IPS DF 6.9 (cell line): ENCODE results near the gene E2F4.

Source experiments
- DNase-seq: peaks from one replicate; pipeline ENCODE4 v3.0.0-alpha.2; 2013; ENCODE audit warnings: low read depth, low spot score
- H3K27ac ChIP-seq: one replicate; pipeline ENCODE4 v1.5.1; 2013; ENCODE audit warnings: low read length, control low read depth
- H3K27me3 ChIP-seq: 2 replicates; pipeline ENCODE4 v1.6.1; 2013; ENCODE audit warnings: mild to moderate bottlenecking, low read length; ENCODE audit not compliant: control insufficient read depth, insufficient read depth
- H3K36me3 ChIP-seq: 2 replicates; pipeline ENCODE4 v1.6.1; 2013; ENCODE audit warnings: low read length; ENCODE audit not compliant: control insufficient read depth, insufficient read depth
- H3K4me1 ChIP-seq: 2 replicates; pipeline ENCODE4 v1.6.1; 2013; ENCODE audit warnings: low read length; ENCODE audit not compliant: control insufficient read depth, insufficient read depth
- H3K4me3 ChIP-seq: 2 replicates; pipeline ENCODE4 v1.5.1; 2013; ENCODE audit warnings: mild to moderate bottlenecking, low read length
- H3K9me3 ChIP-seq: 2 replicates; pipeline ENCODE4 v1.6.1; 2013; ENCODE audit warnings: low read length, inconsistent platforms; ENCODE audit not compliant: control insufficient read depth, insufficient read depth
- WGBS: extraction: QIAGEN DNeasy Blood & Tissue Kit; methylation state at CpG from one replicate; pipeline ENCODE4 v1.1.7; 2013; ENCODE audit warnings: mixed read lengths, missing lambda C conversion rate; ENCODE audit not compliant: insufficient read length, insufficient coverage; 5-methylcytosine and 5-hydroxymethylcytosine counted together

Gene E2F4

GRCh38 chr16:67210069-67210937, 18.3 kb downstream of the E2F4 start:
- peaks cover 4% of the 10 kb centered on the region; the same call in 1 of the 2 replicates for H3K4me1 ChIP-seq
- H3K27ac ChIP-seq = no peak overlapping the region

GRCh38 chr16:67211674-67212073, 19.7 kb downstream of the E2F4 start:
- no peak overlapping the region for H3K27ac ChIP-seq
- H3K4me1 ChIP-seq = peaks cover 4% of the 10 kb centered on the region; the same call in 1 of the 2 replicates

More at GRCh38 chr16:67210069-67210937, 18.3 kb downstream of the E2F4 start:
- no CpG with 5 or more reads among the region's 25 CpGs for WGBS
- DNase-seq = no peak
- no peak overlapping the region for H3K4me3 ChIP-seq
- H3K36me3 ChIP-seq = no peaks in the 10 kb centered on the region
- H3K9me3 ChIP-seq = no peaks in the 10 kb centered on the region
- H3K27me3 ChIP-seq = no peaks in the 10 kb centered on the region

GRCh38 chr16:67212766-67213165, 20.8 kb downstream of the E2F4 start:
- H3K36me3 ChIP-seq = no peaks in the 10 kb centered on the region
- DNase-seq = no peak

More at GRCh38 chr16:67211674-67212073, 19.7 kb downstream of the E2F4 start:
- Histone ChIP-seq H3K36me3 (no peaks in the 10 kb centered on the region), H3K9me3 (no peaks in the 10 kb centered on the region), H3K27me3 (no peaks in the 10 kb centered on the region), H3K4me3 (no peak overlapping the region)
- DNase-seq = no peak
- no CpG with 5 or more reads among the region's 7 CpGs for WGBS

GRCh38 chr16:67213197-67214019, 21.5 kb downstream of the E2F4 start:
- H3K9me3 ChIP-seq = no peaks in the 10 kb centered on the region
- no peak overlapping the region for H3K4me3 ChIP-seq
- H3K36me3 ChIP-seq = no peaks in the 10 kb centered on the region
- no CpG with 5 or more reads among the region's 8 CpGs for WGBS
- no peaks in the 10 kb centered on the region for H3K4me1 ChIP-seq
- no peak overlapping the region for H3K27ac ChIP-seq
- DNase-seq = no peak
- no peaks in the 10 kb centered on the region for H3K27me3 ChIP-seq

More at GRCh38 chr16:67212766-67213165, 20.8 kb downstream of the E2F4 start:
- H3K27me3 ChIP-seq = no peaks in the 10 kb centered on the region
- no peak overlapping the region for H3K4me3 ChIP-seq
- H3K9me3 ChIP-seq = no peaks in the 10 kb centered on the region
- H3K4me1 ChIP-seq = no peaks in the 10 kb centered on the region
- H3K27ac ChIP-seq = no peak overlapping the region

GRCh38 chr16:67215706-67216105, 23.8 kb downstream of the E2F4 start:
- DNase-seq = no peak

GRCh38 chr16:67216612-67217490, 24.9 kb downstream of the E2F4 start:
- no peaks in the 10 kb centered on the region for H3K9me3 ChIP-seq
- no peaks in the 10 kb centered on the region for H3K36me3 ChIP-seq
- H3K27ac ChIP-seq = no peak overlapping the region
- no CpG with 5 or more reads among the region's 18 CpGs for WGBS
- H3K4me3 ChIP-seq = no peak overlapping the region
- no peaks in the 10 kb centered on the region for H3K27me3 ChIP-seq
- no peaks in the 10 kb centered on the region for H3K4me1 ChIP-seq
- no peak for DNase-seq

More at GRCh38 chr16:67215706-67216105, 23.8 kb downstream of the E2F4 start:
- no peaks in the 10 kb centered on the region for H3K9me3 ChIP-seq
- H3K36me3 ChIP-seq = no peaks in the 10 kb centered on the region
- no peak overlapping the region for H3K4me3 ChIP-seq
- no CpG with 5 or more reads among the region's 5 CpGs for WGBS
- H3K27me3 ChIP-seq = no peaks in the 10 kb centered on the region
- no peaks in the 10 kb centered on the region for H3K4me1 ChIP-seq
- no peak overlapping the region for H3K27ac ChIP-seq

- H3K4me1 ChIP-seq = no peaks in the 10 kb centered on the region; the same call in 1 of the 2 replicates
- no CpG with 5 or more reads among the region's 3 CpGs for WGBS
- H3K4me3 ChIP-seq = no peak overlapping the region
- H3K27ac ChIP-seq = no peak overlapping the region
- H3K36me3 ChIP-seq = peaks cover 2% of the 10 kb centered on the region
- DNase-seq = no peak
- H3K27me3 ChIP-seq = no peaks in the 10 kb centered on the region
- no peaks in the 10 kb centered on the region for H3K9me3 ChIP-seq
Measured at GRCh38 chr16:67223992-67224391, 32.0 kb downstream of the E2F4 start.

- peaks cover 25% of the 10 kb centered on the region for H3K36me3 ChIP-seq
- H3K4me1 ChIP-seq = no peaks in the 10 kb centered on the region; the same call in 1 of the 2 replicates
- no peak overlapping the region for H3K27ac ChIP-seq
- DNase-seq = no peak
- no CpG with 5 or more reads among the region's 12 CpGs for WGBS
- H3K27me3 ChIP-seq = no peaks in the 10 kb centered on the region
- no peaks in the 10 kb centered on the region for H3K9me3 ChIP-seq
- peak overlapping the region; percentile 55; the same call in 1 of the 2 replicates for H3K4me3 ChIP-seq
Measured at GRCh38 chr16:67226295-67226803, 34.4 kb downstream of the E2F4 start.

- H3K27me3 ChIP-seq = no peaks in the 10 kb centered on the region
- no peaks in the 10 kb centered on the region for H3K9me3 ChIP-seq
- DNase-seq = peak; percentile 96
- H3K36me3 ChIP-seq = peaks cover 31% of the 10 kb centered on the region
- peak within 1 kb of the TSS; percentile 69 for H3K4me3 ChIP-seq
- H3K4me1 ChIP-seq = no peaks in the 10 kb centered on the region; the same call in 1 of the 2 replicates
- no CpG with 5 or more reads among the region's 46 CpGs for WGBS
- no peak within 1 kb of the TSS for H3K27ac ChIP-seq
Measured at GRCh38 chr16:67226804-67227566, 35.0 kb downstream of the E2F4 start, which contains the start of gene TMEM208. Gene TMEM208 (plus strand): TSS chr16:67227130. CDS start chr16:67227219, 89 bp downstream.
